C4-2B (cell line): ENCODE measurements around the gene PEMT.

Experiments used
- CTCF ChIP-seq: fragments of 450-650 bp; conservative IDR thresholded peaks from 2 replicates; pipeline ENCODE4 v1.5.1; 2017; ENCODE audit warnings: mild to moderate bottlenecking
- ZFX ChIP-seq: fragments of 450-650 bp; IDR thresholded peaks from 2 replicates; pipeline ENCODE4 v1.6.1; 2017

DNA sequence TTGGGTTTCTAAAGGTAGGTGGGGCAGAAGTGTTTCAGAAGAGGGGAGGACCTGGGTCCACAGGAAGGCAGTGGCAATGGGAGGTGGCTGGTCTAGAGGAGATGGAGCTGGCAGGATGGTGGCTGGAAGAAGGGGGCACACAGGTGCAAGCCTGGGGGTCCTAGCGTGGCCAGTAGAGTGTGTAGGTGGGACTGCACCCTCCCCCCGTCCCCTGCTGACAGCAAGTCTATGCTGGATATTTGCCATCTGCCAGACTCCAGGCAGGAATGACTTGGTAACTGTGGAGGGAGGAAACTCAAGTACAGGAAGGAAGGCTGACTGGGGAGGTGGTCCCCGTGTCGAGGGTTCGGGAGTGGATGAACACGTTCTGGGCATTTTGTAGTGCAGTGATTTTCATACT is 106.1 kb downstream of the PEMT start:
- no peak for TF ChIP-seq CTCF
- no peak for TF ChIP-seq ZFX
